Epithelial cell of esophagus (primary cell): ENCODE measurements around the gene PTP4A2.

Experiments used
- DNase-seq: peaks from one replicate; pipeline ENCODE4 v3.0.0; 2010; ENCODE audit warnings: low read depth
- H3K4me3 ChIP-seq: 2 replicates; pipeline ENCODE4 v1.5.1; 2011; ENCODE audit warnings: mild to moderate bottlenecking, low read length, control low read depth
- CTCF ChIP-seq: IDR thresholded peaks from 2 replicates; pipeline ENCODE4 v1.5.1; 2011; ENCODE audit warnings: low read depth, mild to moderate bottlenecking, low read length, control low read depth, inconsistent platforms; ENCODE audit not compliant: insufficient read depth; ENCODE audit errors: missing control alignments

Gene PTP4A2

DNA sequence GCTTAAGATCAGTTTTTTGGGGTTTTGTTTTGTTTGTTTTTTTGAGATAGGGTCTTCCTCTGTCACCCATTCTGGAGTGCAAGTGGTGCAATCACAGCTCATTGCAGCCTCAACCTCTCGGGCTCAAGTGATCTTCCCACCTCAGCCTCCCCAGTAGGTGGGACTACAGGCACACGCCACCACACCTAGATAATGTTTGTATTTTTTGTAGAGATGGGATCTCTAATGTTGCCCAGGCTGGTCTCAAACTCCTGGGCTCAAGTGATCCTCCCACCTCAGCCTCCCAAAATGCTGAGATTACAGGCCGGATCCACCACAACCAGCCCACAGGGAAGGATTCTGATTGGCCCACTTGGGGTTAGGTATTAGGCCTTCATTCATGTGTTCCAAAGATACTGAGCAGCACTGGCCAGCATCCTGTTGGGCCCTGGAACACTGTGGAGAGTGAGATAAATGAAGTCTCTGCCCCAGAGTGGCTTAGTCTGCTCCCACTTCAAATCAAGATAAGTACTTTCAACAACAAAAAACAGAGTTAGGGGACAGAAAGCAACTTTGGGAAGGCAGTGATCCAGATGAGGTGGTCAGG lies 54.7 kb downstream of the PTP4A2 start:
- H3K4me3 ChIP-seq: no peak overlapping the region
- TF ChIP-seq CTCF: no peak
- no peak for DNase-seq

GRCh38 chr1:31881688-31882000 lies 56.5 kb downstream of the PTP4A2 start:
- no peak for TF ChIP-seq CTCF
- no peak overlapping the region for H3K4me3 ChIP-seq
- no peak for DNase-seq

DNA sequence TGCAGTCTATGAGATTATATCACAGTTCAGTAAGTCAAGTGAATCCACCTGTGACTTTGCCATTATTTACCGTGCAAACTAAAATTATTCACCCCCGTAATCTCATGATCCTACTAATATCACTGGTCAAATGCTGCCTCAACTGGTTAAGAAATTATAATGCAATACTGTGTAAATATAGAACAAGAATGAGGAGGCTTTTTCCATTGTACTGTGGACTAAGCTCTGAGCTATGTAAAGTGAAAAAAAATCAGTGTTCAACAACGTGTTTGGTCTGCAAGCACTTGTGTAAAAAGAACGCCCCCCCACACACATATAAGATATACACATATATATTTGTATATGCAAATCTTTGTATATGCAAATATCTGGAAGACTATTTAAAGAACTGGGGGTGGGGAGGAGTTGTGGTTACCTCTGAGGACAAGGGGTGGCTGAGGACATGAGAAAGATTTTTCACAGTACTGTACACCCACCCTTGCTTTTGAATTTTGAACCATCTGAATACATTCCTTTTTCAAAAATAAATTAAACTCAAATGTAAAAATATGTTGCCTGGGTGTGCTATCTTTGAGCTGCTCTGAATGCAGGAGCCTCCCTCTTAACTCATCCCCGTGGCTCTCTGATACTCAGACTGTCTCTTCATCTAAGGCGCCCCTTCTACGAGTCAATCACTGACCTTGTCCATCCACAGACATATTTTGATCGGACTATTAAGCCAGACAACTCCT lies 57.0 kb downstream of the PTP4A2 start:
- H3K4me3 ChIP-seq: no peak overlapping the region
- DNase-seq: no peak
- no peak for TF ChIP-seq CTCF

- no peak overlapping the region for H3K4me3 ChIP-seq
- TF ChIP-seq CTCF: no peak
- DNase-seq: no peak
These were observed 58.1 kb downstream of the PTP4A2 start for GRCh38 chr1:31879981-31880608.

- H3K4me3 ChIP-seq: no peak overlapping the region
- DNase-seq: no peak
- no peak for TF ChIP-seq CTCF
These were observed 60.1 kb downstream of the PTP4A2 start for GRCh38 chr1:31878058-31878457.

DNA sequence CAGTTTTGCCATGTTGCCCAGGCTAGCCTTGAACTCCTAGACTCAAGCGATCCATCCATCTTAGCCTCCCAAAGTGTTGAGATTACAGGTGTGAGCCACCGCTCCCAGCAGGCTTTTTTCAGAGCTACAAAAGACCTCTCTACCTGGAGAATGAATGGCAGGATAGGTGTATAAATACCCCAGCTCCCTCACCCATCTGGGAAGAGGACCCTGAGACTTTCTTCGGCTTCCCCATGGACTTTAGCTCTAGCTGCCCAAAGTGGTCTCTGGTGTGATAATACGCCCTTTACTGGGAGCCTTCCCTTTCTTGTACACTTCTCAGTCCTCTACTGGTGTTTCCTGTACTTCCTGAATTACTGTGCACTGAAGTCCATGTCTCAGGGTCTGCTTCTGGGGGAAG lies 60.6 kb downstream of the PTP4A2 start:
- DNase-seq: no peak
- H3K4me3 ChIP-seq: no peak overlapping the region
- no peak for TF ChIP-seq CTCF
